ENCODE measurements around the gene ALG9. TPM values are rescaled to one million over a fixed set of nuclear protein-coding genes. Genes with fewer than 3 reads are reported as not detected.

Gene ALG9
- total and polyA plus RNA-seq, 2 of the 4 experiments (the other 2 are of a cell fraction): 20.7 to 35.7 TPM

- H3K18ac ChIP-seq (ENCODE audit: low read depth, low read length): no peak overlapping the region
- intact Hi-C loops (cut with micrococcal nuclease) (no loop called here), dilution Hi-C loops (cut with HindIII; ENCODE audit: low sequenced_read_pairs, unreplicated experiment) (no loop called here), in situ Hi-C loops (cut with MboI; ENCODE audit: low sequenced_read_pairs) (no loop called here)
- H4K8ac ChIP-seq (ENCODE audit: low read depth in 2 of 2, low read length in 2 of 2): no peak overlapping the region
- no peak overlapping the region for H2AK5ac ChIP-seq (ENCODE audit: low read depth, low read length)
- no peaks in the 10 kb centered on the region for H3K9me3 ChIP-seq (ENCODE audit: control insufficient read depth, insufficient read depth, low read length)
- POLR2A ChIA-PET (ENCODE audit: unreplicated experiment): no interaction called here
- no peak overlapping the region for H2BK20ac ChIP-seq (ENCODE audit: low read depth, low read length)
- no peaks in the 10 kb centered on the region for H4K20me1 ChIP-seq (ENCODE audit: insufficient read depth, low read length)
- no TSS peak for BruUV-seq (replicated peaks)
- H4K91ac ChIP-seq (ENCODE audit: insufficient read depth, low read depth, low read length): no peak overlapping the region
- no peaks in the 10 kb centered on the region for H3K36me3 ChIP-seq (ENCODE audit: control insufficient read depth, insufficient read depth, low read length)
- peaks cover 0 to 6% of the 10 kb centered on the region in 2 experiments; a peak in 2 of 4 replicates for H3K79me1 ChIP-seq (ENCODE audit: low read depth in 1 of 2, low read length in 2 of 2)
- H3K9me1 ChIP-seq (ENCODE audit: insufficient read depth, low read length): peaks cover 18% of the 10 kb centered on the region
- peaks cover 30% of the 10 kb centered on the region for H3K4me1 ChIP-seq (ENCODE audit: control insufficient read depth, insufficient read depth, low read length)
- no peak overlapping the region for H4K5ac ChIP-seq (ENCODE audit: low read depth, low read length)
- no peak for TF ChIP-seq MAFK (IDR thresholded peaks at IDR 0.05; ENCODE audit: low read depth, low read length)
- TF ChIP-seq BHLHE40 (IDR thresholded peaks at IDR 0.05; ENCODE audit: low read depth, low read length): no peak
- no peak for TF ChIP-seq SMC3 (IDR thresholded peaks at IDR 0.05; ENCODE audit: low read depth, low read length)
- no peak for TF ChIP-seq MAZ (IDR thresholded peaks at IDR 0.05; ENCODE audit: borderline replicate concordance, low read depth, low read length)
- WGBS, 2 experiments (ENCODE audit: extremely low coverage in 2 of 2, insufficient read length in 1 of 2): no CpG with 5 or more reads among the region's 1 CpG
- no peak overlapping the region for H3K4me2 ChIP-seq (ENCODE audit: low read depth, low read length)
- no peak overlapping the region for H3K23ac ChIP-seq (ENCODE audit: low read depth, low read length)
- H3K56ac ChIP-seq (ENCODE audit: extremely low read depth, insufficient read depth, low read length): no peak overlapping the region
- no peak overlapping the region for H2BK120ac ChIP-seq (ENCODE audit: low read depth, low read length)
- ATAC-seq (ENCODE audit: low read depth): no peak
- no peak for DNase-seq
- H3K27me3 ChIP-seq (ENCODE audit: control insufficient read depth, insufficient read depth, low read length): no peaks in the 10 kb centered on the region
- no peak overlapping the region for H2AFZ ChIP-seq (replicated peaks; ENCODE audit: low read length, poor library complexity)
- no peak overlapping the region for H3K4ac ChIP-seq (ENCODE audit: low read depth, low read length)
- H2BK15ac ChIP-seq (ENCODE audit: low read depth, low read length): no peak overlapping the region
- H2AK9ac ChIP-seq (replicated peaks; ENCODE audit: low read depth, low read length, poor library complexity): no peak overlapping the region
- H3K4me3 ChIP-seq (ENCODE audit: insufficient read depth, low read depth, low read length): no peak overlapping the region
- CTCF ChIA-PET: no interaction called here
- H3K14ac ChIP-seq (replicated peaks; ENCODE audit: low read depth, low read length): no peak overlapping the region
- H3K27ac ChIP-seq (ENCODE audit: insufficient read depth, low read length): no peak overlapping the region
- no peak overlapping the region for H2BK5ac ChIP-seq (ENCODE audit: low read depth, low read length, poor library complexity, severe bottlenecking)
- no peak overlapping the region for H3K9ac ChIP-seq (ENCODE audit: low read depth, low read length)
These were observed 45.4 kb upstream of the ALG9 start for GRCh38 chr11:111916768-111917167.
